Lower leg skin (tissue), 4 donors: ENCODE data around the gene GDPD5. TPM values are rescaled to one million over a fixed set of nuclear protein-coding genes. Genes with fewer than 3 reads are reported as not detected.

Source experiments
- DNase-seq, 2 donors: peaks; one replicate each; pipeline ENCODE4 v3.0.0-alpha.2; 2019; ENCODE audit warnings: low spot score in 2 of 2
- H3K4me3 ChIP-seq: fragments of 200-600 bp; sonication (generic); 2 replicates; pipeline ENCODE4 v1.5.1; 2017; ENCODE audit warnings: mild to moderate bottlenecking, low read depth; ENCODE audit not compliant: poor library complexity, severe bottlenecking
- CTCF ChIP-seq, 3 donors: fragments of 450-650 bp; IDR thresholded peaks; one replicate each; pipeline ENCODE4 v1.5.1; 2016; ENCODE audit warnings: antibody characterized with exemption in 3 of 3, mild to moderate bottlenecking in 3 of 3, moderate library complexity in 2 of 3
- POLR2A ChIP-seq, 2 donors: fragments of 450-650 bp; IDR thresholded peaks; one replicate each; pipeline ENCODE4 v1.6.1; 2016 to 2017; ENCODE audit warnings: antibody characterized with exemption in 2 of 2, mild to moderate bottlenecking in 1 of 2, moderate library complexity in 1 of 2
- WGBS, 2 donors: methylation state at CpG; one replicate each; pipeline ENCODE4 v1.1.5; 2018; 5-methylcytosine and 5-hydroxymethylcytosine counted together
- intact Hi-C: fragments of 100-400 bp; cut with DNase I; formaldehyde crosslinking; loops from one replicate; pipeline ENCODE4 v1.15.0; 2023; ENCODE audit warnings: low total_unique reads
- total RNA-seq, 4 donors: library from RNA; depleted of rRNA; stranded (reverse); fragments of >200 nt; gene quantifications; one replicate each; pipeline ENCODE4 v1.1.0, GENCODE V29; 2016

GDPD5 gene
- total RNA-seq, 4 donors from 2014 or later = 3.9 to 8.5 (median 5.2) TPM

- 78 to 87% methylated on average over 13 of the region's 13 CpGs for WGBS, 2 donors
Observed at GRCh38 chr11:75439495-75440120, 86.1 kb downstream of the GDPD5 start.

GRCh38 chr11:75439026-75439425, 86.7 kb downstream of the GDPD5 start:
- intact Hi-C loops = no loop called here
- 78% methylated on average over 14 of the region's 14 CpGs for WGBS, 2 donors
- DNase-seq = no peak
- H3K4me3 ChIP-seq = no peak overlapping the region
- TF ChIP-seq POLR2A (IDR thresholded peaks at IDR 0.05) = no peak
- TF ChIP-seq CTCF (IDR thresholded peaks at IDR 0.05) = no peak

More at GRCh38 chr11:75439495-75440120, 86.1 kb downstream of the GDPD5 start:
- H3K4me3 ChIP-seq = no peak overlapping the region
- intact Hi-C loops = no loop called here
- no peak for TF ChIP-seq POLR2A (IDR thresholded peaks at IDR 0.05)
- TF ChIP-seq CTCF (IDR thresholded peaks at IDR 0.05) = no peak
- no peak for DNase-seq

GRCh38 chr11:75437966-75438659, 87.6 kb downstream of the GDPD5 start:
- DNase-seq = no peak
- whole genome bisulfite sequencing, 2 donors = 88 to 91% methylated on average over 13 of the region's 13 CpGs
- H3K4me3 ChIP-seq = no peak overlapping the region
- no peak for TF ChIP-seq CTCF (IDR thresholded peaks at IDR 0.05)
- no peak for TF ChIP-seq POLR2A (IDR thresholded peaks at IDR 0.05)
- intact Hi-C loops = no loop called here

- DNase-seq = no peak
- 92 to 93% methylated on average over 9 of the region's 9 CpGs for WGBS, 2 donors
- intact Hi-C loops = no loop called here
- no peak for TF ChIP-seq POLR2A (IDR thresholded peaks at IDR 0.05)
- TF ChIP-seq CTCF (IDR thresholded peaks at IDR 0.05) = no peak
- no peak overlapping the region for H3K4me3 ChIP-seq
Observed at GRCh38 chr11:75436806-75437205, 88.9 kb downstream of the GDPD5 start.

- no peak for TF ChIP-seq POLR2A (IDR thresholded peaks at IDR 0.05)
- TF ChIP-seq CTCF (IDR thresholded peaks at IDR 0.05) = no peak
- intact Hi-C loops = no loop called here
- 87 to 90% methylated on average over 9 of the region's 9 CpGs for WGBS, 2 donors
- DNase-seq = no peak
- no peak overlapping the region for H3K4me3 ChIP-seq
Observed at GRCh38 chr11:75435571-75435925, 90.2 kb downstream of the GDPD5 start.
